Lower leg skin (tissue), 4 donors: Measurements from ENCODE around the gene DPM3. TPM values are rescaled to one million over a fixed set of nuclear protein-coding genes. Genes with fewer than 3 reads are reported as not detected.

Source experiments
- DNase-seq, 2 donors: peaks; one replicate each; pipeline ENCODE4 v3.0.0-alpha.2; 2019; ENCODE audit warnings: low spot score in 2 of 2
- H3K4me3 ChIP-seq: fragments of 200-600 bp; sonication (generic); 2 replicates; pipeline ENCODE4 v1.5.1; 2017; ENCODE audit warnings: mild to moderate bottlenecking, low read depth; ENCODE audit not compliant: poor library complexity, severe bottlenecking
- CTCF ChIP-seq, 3 donors: fragments of 450-650 bp; IDR thresholded peaks; one replicate each; pipeline ENCODE4 v1.5.1; 2016; ENCODE audit warnings: antibody characterized with exemption in 3 of 3, mild to moderate bottlenecking in 3 of 3, moderate library complexity in 2 of 3
- POLR2A ChIP-seq, 2 donors: fragments of 450-650 bp; IDR thresholded peaks; one replicate each; pipeline ENCODE4 v1.6.1; 2016 to 2017; ENCODE audit warnings: antibody characterized with exemption in 2 of 2, mild to moderate bottlenecking in 1 of 2, moderate library complexity in 1 of 2
- WGBS, 2 donors: methylation state at CpG; one replicate each; pipeline ENCODE4 v1.1.5; 2018; 5-methylcytosine and 5-hydroxymethylcytosine counted together
- intact Hi-C: fragments of 100-400 bp; cut with DNase I; formaldehyde crosslinking; loops from one replicate; pipeline ENCODE4 v1.15.0; 2023; ENCODE audit warnings: low total_unique reads
- total RNA-seq, 4 donors: library from RNA; depleted of rRNA; stranded (reverse); fragments of >200 nt; gene quantifications; one replicate each; pipeline ENCODE4 v1.1.0, GENCODE V29; 2016

Gene DPM3
- total RNA-seq, 4 donors from 2014 or later, result 19.2 to 74.7 (median 36.9) TPM

- intact Hi-C loops, result no loop called here
- WGBS, 2 donors, result 54 to 57% methylated on average over 4 of the region's 4 CpGs
- TF ChIP-seq POLR2A (IDR thresholded peaks at IDR 0.05) (no peak), CTCF (IDR thresholded peaks at IDR 0.05) (no peak)
- no peak overlapping the region for H3K4me3 ChIP-seq
- DNase-seq, result no peak
These were observed 22.7 kb downstream of the DPM3 start for GRCh38 chr1:155117610-155118009.

- no peak for DNase-seq
- 55 to 56% methylated on average over 5 of the region's 5 CpGs for WGBS, 2 donors
- no peak for TF ChIP-seq CTCF (IDR thresholded peaks at IDR 0.05)
- no peak for TF ChIP-seq POLR2A (IDR thresholded peaks at IDR 0.05)
- intact Hi-C loops, result no loop called here
- no peak overlapping the region for H3K4me3 ChIP-seq
These were observed 24.1 kb downstream of the DPM3 start for GRCh38 chr1:155116113-155116764.

GRCh38 chr1:155113450-155113980 is 26.8 kb downstream of the DPM3 start:
- no peak for DNase-seq
- 60 to 65% methylated on average over 5 of the region's 5 CpGs for WGBS, 2 donors
- TF ChIP-seq CTCF (IDR thresholded peaks at IDR 0.05) (no peak), POLR2A (IDR thresholded peaks at IDR 0.05) (no peak)
- intact Hi-C loops, result no loop called here
- H3K4me3 ChIP-seq, result no peak overlapping the region

- DNase-seq, result no peak
- no peak overlapping the region for H3K4me3 ChIP-seq
- TF ChIP-seq POLR2A (IDR thresholded peaks at IDR 0.05) (no peak), CTCF (IDR thresholded peaks at IDR 0.05) (no peak)
- intact Hi-C loops, result no loop called here
- 71 to 75% methylated on average over 8 of the region's 8 CpGs for WGBS, 2 donors
These were observed 29.5 kb downstream of the DPM3 start for GRCh38 chr1:155110826-155111225.

- TF ChIP-seq POLR2A (IDR thresholded peaks at IDR 0.05) (no peak), CTCF (IDR thresholded peaks at IDR 0.05) (no peak)
- no peak for DNase-seq
- intact Hi-C loops, result no loop called here
- WGBS, 2 donors, result 78 to 85% methylated on average over 8 of the region's 8 CpGs
- no peak overlapping the region for H3K4me3 ChIP-seq
These were observed 29.9 kb downstream of the DPM3 start for GRCh38 chr1:155110381-155110780.

- TF ChIP-seq CTCF (IDR thresholded peaks at IDR 0.05), result no peak
- TF ChIP-seq POLR2A (IDR thresholded peaks at IDR 0.05), result no peak
- WGBS, 2 donors, result 72 to 82% methylated on average over 5 of the region's 5 CpGs
- intact Hi-C loops, result no loop called here
- DNase-seq, result no peak
- H3K4me3 ChIP-seq, result no peak overlapping the region
These were observed 32.0 kb downstream of the DPM3 start for GRCh38 chr1:155108296-155108695.
